SK-N-SH (cell line): Measurements from ENCODE around the gene DOCK4. TPM values are rescaled to one million over a fixed set of nuclear protein-coding genes. Genes with fewer than 3 reads are reported as not detected.

Experiments used
- CTCF ChIA-PET: fragments of 300-600, 350-600 bp; formaldehyde crosslinking; extraction: SDS; loops from one replicate; lab custom pipeline; 2021; lab: Yijun Ruan, JAX
- POLR2A ChIA-PET: fragments of 350-600 bp; sonication (Branson Sonifier 250); formaldehyde crosslinking; extraction: SDS; loops from one replicate; lab custom pipeline; 2020; ENCODE audit warnings: antibody characterized with exemption, inconsistent platforms; lab: Yijun Ruan, JAX
- DNase-seq: peaks from one replicate; pipeline ENCODE4 v3.0.0; 2012
- H2AFZ ChIP-seq: fragments of 200-600 bp; sonication (generic); 2 replicates; pipeline ENCODE4 v1.8.1; 2016; ENCODE audit warnings: antibody characterized with exemption, mild to moderate bottlenecking, low read depth
- H3F3A ChIP-seq: fragments of 200-600 bp; sonication (generic); replicated peaks from 2 replicates; pipeline ENCODE3; 2016; ENCODE audit warnings: antibody characterized with exemption, mild to moderate bottlenecking; ENCODE audit not compliant: insufficient read depth
- H3K27ac ChIP-seq, 2 experiments: fragments of 200-500 bp in 1 of 2; fragments of 200-600 bp in 1 of 2; sonication (Bioruptor generic) in 1 of 2; sonication (generic), shearing (Covaris generic) in 1 of 2; 2 replicates each; pipeline versions ENCODE4 v1.5.1 to v1.6.1; 2014 to 2016; ENCODE audit warnings: low read depth in 2 of 2, inconsistent platforms in 1 of 2, low read length in 1 of 2, mild to moderate bottlenecking in 1 of 2, mixed read lengths in 1 of 2
- H3K27me3 ChIP-seq: fragments of 200-600 bp; sonication (generic), shearing (Covaris generic); 2 replicates; pipeline ENCODE4 v1.6.1; 2016; ENCODE audit warnings: mixed run types; ENCODE audit not compliant: insufficient read depth
- H3K36me3 ChIP-seq, 2 experiments: fragments of 200-500 bp in 1 of 2; fragments of 200-600 bp in 1 of 2; sonication (Bioruptor generic) in 1 of 2; sonication (generic) in 1 of 2; replicated peaks in 1 of 2; 2 replicates each; pipeline versions ENCODE3 to v1.5.1; 2014 to 2016; ENCODE audit warnings: low read length in 1 of 2, mild to moderate bottlenecking in 1 of 2; ENCODE audit not compliant: insufficient read depth in 2 of 2, control insufficient read depth in 1 of 2
- H3K4me1 ChIP-seq, 2 experiments: fragments of 200-500 bp in 1 of 2; fragments of 200-600 bp in 1 of 2; sonication (Bioruptor generic) in 1 of 2; sonication (generic), shearing (Covaris generic) in 1 of 2; 2 replicates each; pipeline versions ENCODE4 v1.5.1 to v1.6.1; 2014 to 2016; ENCODE audit warnings: low read depth in 1 of 2, low read length in 1 of 2, mixed run types in 1 of 2; ENCODE audit not compliant: insufficient read depth in 2 of 2, control insufficient read depth in 1 of 2
- H3K4me2 ChIP-seq: fragments of 200-600 bp; sonication (generic), shearing (Covaris generic); 2 replicates; pipeline ENCODE4 v1.6.1; 2017; ENCODE audit warnings: mixed run types
- H3K4me3 ChIP-seq, 2 experiments: fragments of 200-500 bp in 1 of 2; fragments of 200-600 bp in 1 of 2; sonication (Bioruptor generic) in 1 of 2; sonication (generic), shearing (Covaris generic) in 1 of 2; 2 replicates each; pipeline versions ENCODE4 v1.5.1 to v1.8.1; 2014 to 2016; ENCODE audit warnings: low read depth in 2 of 2, inconsistent platforms in 1 of 2, low read length in 1 of 2, mild to moderate bottlenecking in 1 of 2, mixed read lengths in 1 of 2, moderate library complexity in 1 of 2
- H3K79me2 ChIP-seq: fragments of 200-600 bp; sonication (generic); 2 replicates; pipeline ENCODE4 v1.8.1; 2017; ENCODE audit warnings: mild to moderate bottlenecking; ENCODE audit not compliant: insufficient read depth
- H3K9ac ChIP-seq: fragments of 200-600 bp; sonication (generic); 2 replicates; pipeline ENCODE4 v1.6.1; 2017; ENCODE audit warnings: mixed run types
- H3K9me2 ChIP-seq: fragments of 200-600 bp; sonication (generic); 2 replicates; pipeline ENCODE4 v1.6.1; 2017; ENCODE audit warnings: mixed run types
- H3K9me3 ChIP-seq: fragments of 200-600 bp; sonication (generic); 2 replicates; pipeline ENCODE4 v1.6.1; 2017; ENCODE audit warnings: mixed run types, mild to moderate bottlenecking, moderate library complexity
- H4K20me1 ChIP-seq: fragments of 200-600 bp; sonication (generic); 2 replicates; pipeline ENCODE4 v1.6.1; 2017; ENCODE audit warnings: mild to moderate bottlenecking, mixed run types; ENCODE audit not compliant: insufficient read depth
- EZH2phosphoT487 ChIP-seq: fragments of 200-600 bp; sonication (generic); IDR thresholded peaks from 2 replicates; pipeline ENCODE4 v1.6.1; 2017; ENCODE audit warnings: low read depth, mixed run types, mild to moderate bottlenecking, antibody characterized with exemption, moderate library complexity, borderline replicate concordance
- FOXJ3 ChIP-seq: sonication (generic); formaldehyde crosslinking; IDR thresholded peaks from 2 replicates; pipeline ENCODE4 v1.5.1; 2020; ENCODE audit warnings: mild to moderate bottlenecking, missing genetic modification reagents
- GABPA ChIP-seq: IDR thresholded peaks from 2 replicates; pipeline ENCODE4 v1.4.0; 2012; ENCODE audit warnings: low read depth, mild to moderate bottlenecking
- JUND ChIP-seq: IDR thresholded peaks from 2 replicates; pipeline ENCODE4 v1.4.0; 2012
- MEF2A ChIP-seq: IDR thresholded peaks from 2 replicates; pipeline ENCODE4 v1.4.0; 2012; ENCODE audit warnings: low read depth, borderline replicate concordance
- MXI1 ChIP-seq: IDR thresholded peaks from 2 replicates; pipeline ENCODE4 v1.6.1; 2012; ENCODE audit warnings: mild to moderate bottlenecking, low read depth, low read length, improper control_type of control experiment
- RFX5 ChIP-seq: IDR thresholded peaks from 2 replicates; pipeline ENCODE4 v1.6.1; 2012; ENCODE audit warnings: mild to moderate bottlenecking, improper control_type of control experiment, low read length
- ZBTB33 ChIP-seq: IDR thresholded peaks from 2 replicates; pipeline ENCODE4 v1.4.0; 2012; ENCODE audit warnings: low read depth, borderline replicate concordance
- WGBS: methylation state at CpG from one replicate; pipeline ENCODE4 v1.1.6; 2017; ENCODE audit warnings: low lambda C conversion rate; 5-methylcytosine and 5-hydroxymethylcytosine counted together
- polyA plus RNA-seq, 3 experiments: library from polyadenylated mRNA; depleted of rRNA; stranded (reverse); fragments of >200 nt; gene quantifications; 2 replicates each; pipeline ENCODE4 v1.2.3, GENCODE V29; 2012

DOCK4 gene
- polyA plus RNA-seq, 1 of the 3 experiments (the other 2 are of a cell fraction) = 8.5 TPM

GRCh38 chr7:112211348-112211907 lies 5.2 kb upstream of the DOCK4 start (continued):
- no peak for TF ChIP-seq MEF2A
- TF ChIP-seq FOXJ3 (CRISPR knock-in tag) = no peak
- TF ChIP-seq GABPA = no peak
- TF ChIP-seq RFX5 = no peak
- no peak for TF ChIP-seq MXI1
- TF ChIP-seq, all 33 proteins: peak for 0

GRCh38 chr7:112207765-112208164 lies 1.6 kb upstream of the DOCK4 start:
- Histone ChIP-seq H3K79me2 (peaks cover 79% of the 10 kb centered on the region), H4K20me1 (0 out of 2 replicates have a peak, but pooled peaks cover under 1% of the 10 kb centered on the region), H3K27me3 (no peaks in the 10 kb centered on the region), H3K27ac (no peak overlapping the region), H3K36me3 (no peaks in the 10 kb centered on the region), H3K9ac (no peak overlapping the region), H3K9me2 (no peaks in the 10 kb centered on the region), H3K9me3 (no peaks in the 10 kb centered on the region), H3K4me3 (peak overlapping the region; percentile 82 to 99; a peak in 2 of 4 replicates), H3K4me2 (peak overlapping the region; percentile 92), H2AFZ (no peak overlapping the region), H3K4me1 (peaks cover 0 to 14% of the 10 kb centered on the region in 2 experiments; a peak in 2 of 4 replicates), H3F3A (no peaks in the 10 kb centered on the region)
- POLR2A ChIA-PET = no interaction called here
- no peak for DNase-seq
- CTCF ChIA-PET = interaction anchor here (4.3 kb wide), 1 partner anchor 445 kb away, joined by 25 read pairs; no protein-coding TSS in a partner anchor
- WGBS = 96% methylated on average over 6 of the region's 6 CpGs
- TF ChIP-seq ZBTB33 (no peak), RFX5 (no peak), JUND (no peak)

- no peak for TF ChIP-seq EZH2phosphoT487
- peak; percentile 27; the same call in 1 of the 2 replicates for TF ChIP-seq GABPA
- TF ChIP-seq, all 33 proteins: peak for 1
- H3F3A ChIP-seq = no peaks in the 10 kb centered on the region
- peak overlapping the region; percentile 82 to 99 for H3K4me3 ChIP-seq
- ChIA-PET POLR2A (interaction anchor here (0.9 to 1.4 kb wide), 6 partner anchors 8 to 351 kb away, joined by 3 read pairs; no protein-coding TSS in a partner anchor), CTCF (interaction anchor here (0.7 to 4.3 kb wide), 5 partner anchors 8 to 444 kb away, joined by 3 to 25 read pairs (median 3); no protein-coding TSS in a partner anchor)
- no peaks in the 10 kb centered on the region for H3K9me2 ChIP-seq
- H4K20me1 ChIP-seq = no peaks in the 10 kb centered on the region
- peak overlapping the region; percentile 93 for H2AFZ ChIP-seq
- peaks cover 0 to 18% of the 10 kb centered on the region in 2 experiments; a peak in 2 of 4 replicates for H3K4me1 ChIP-seq
- peak overlapping the region; percentile 83 for H3K9ac ChIP-seq
- peak overlapping the region; percentile 59 to 73; a peak in 3 of 4 replicates for H3K27ac ChIP-seq
- no peaks in the 10 kb centered on the region for H3K9me3 ChIP-seq
- peaks cover 73% of the 10 kb centered on the region for H3K79me2 ChIP-seq
- DNase-seq = peak; percentile 44
- H3K36me3 ChIP-seq = no peaks in the 10 kb centered on the region
- peak overlapping the region; percentile 92 for H3K4me2 ChIP-seq
- 9% methylated on average over 9 of the region's 14 CpGs for WGBS
- no peaks in the 10 kb centered on the region for H3K27me3 ChIP-seq
These were observed 893 bp upstream of the DOCK4 start for GRCh38 chr7:112206991-112207592.
